ENCODE results near the gene BTF3L4. TPM values are rescaled to one million over a fixed set of nuclear protein-coding genes. Genes with fewer than 3 reads are reported as not detected.

Gene BTF3L4
- total RNA-seq, 3 donors from 2014 or later (not counting 1 experiment from before 2014, with no cell fraction given) = 24.2 to 25.3 (median 25.2) TPM

- 55% methylated on average over 5 of the region's 5 CpGs for WGBS (ENCODE audit: insufficient coverage)
- H3K27me3 ChIP-seq (ENCODE audit: control insufficient read depth, insufficient read depth, low read length) = no peaks in the 10 kb centered on the region
- no peak overlapping the region for H3K27ac ChIP-seq (ENCODE audit: low read length)
- no peak for TF ChIP-seq CTCF (IDR thresholded peaks at IDR 0.05)
- peak in 1 of 2 donors; percentile 13 for DNase-seq
- H3K4me1 ChIP-seq (ENCODE audit: control insufficient read depth, insufficient read depth, low read length) = peaks cover 21% of the 10 kb centered on the region
- H3K9me3 ChIP-seq (ENCODE audit: control insufficient read depth, insufficient read depth, low read length) = no peaks in the 10 kb centered on the region
- H3K9me3 Mint-ChIP-seq = no peaks in the 10 kb centered on the region
- peak overlapping the region; percentile 92 for H3K4me3 Mint-ChIP-seq
- peak overlapping the region; percentile 83 for H3K4me3 ChIP-seq (ENCODE audit: low read length)
- ATAC-seq = no peak
- peaks cover 2% of the 10 kb centered on the region for H3K36me3 ChIP-seq (ENCODE audit: control insufficient read depth, insufficient read depth, low read length)
- H3K4me1 Mint-ChIP-seq = peaks cover 31 to 40% of the 10 kb centered on the region in 2 donors
- peak overlapping the region; percentile 92 to 94 for H3K27ac Mint-ChIP-seq
- H3K36me3 Mint-ChIP-seq = no peaks in the 10 kb centered on the region
- no peaks in the 10 kb centered on the region for H3K27me3 Mint-ChIP-seq (ENCODE audit: low read depth in 2 of 2)
- intact Hi-C loops (cut with micrococcal nuclease) = loop anchor here (5.0 kb wide), 1 partner anchor 335 kb away; the partner anchor contains the start of gene CC2D1B
Observed at GRCh38 chr1:52032124-52032784, 23.8 kb upstream of the BTF3L4 start.

- intact Hi-C loops (cut with micrococcal nuclease) = loop anchor here (1.0 to 5.0 kb wide), 2 partner anchors 24 to 335 kb away; partner anchors contain the start of genes BTF3L4 and CC2D1B
Observed at GRCh38 chr1:52032785-52033131, 23.3 kb upstream of the BTF3L4 start.

GRCh38 chr1:52033190-52034049, 22.7 kb upstream of the BTF3L4 start, which contains the start of gene KTI12:
TSS of gene KTI12 (minus strand) at chr1:52033810. CDS start at chr1:52033761, 49 bp downstream.
- H3K27me3 Mint-ChIP-seq (ENCODE audit: low read depth in 2 of 2) = no peaks in the 10 kb centered on the region
- peaks cover 21% of the 10 kb centered on the region for H3K4me1 ChIP-seq (ENCODE audit: control insufficient read depth, insufficient read depth, low read length)
- no peaks in the 10 kb centered on the region for H3K9me3 Mint-ChIP-seq
- no peaks in the 10 kb centered on the region for H3K36me3 Mint-ChIP-seq
- DNase-seq (peak; percentile 79 to 96), ATAC-seq (peak; percentile 91 to 94 (median 94))
- H3K27me3 ChIP-seq (ENCODE audit: control insufficient read depth, insufficient read depth, low read length) = no peaks in the 10 kb centered on the region
- H3K4me3 ChIP-seq (ENCODE audit: low read length) = peak within 1 kb of the TSS; percentile 83
- peak within 1 kb of the TSS; percentile 95 for H3K27ac ChIP-seq (ENCODE audit: low read length)
- H3K4me3 Mint-ChIP-seq = peak within 1 kb of the TSS; percentile 92
- H3K27ac Mint-ChIP-seq = peak within 1 kb of the TSS; percentile 92 to 94
- no peaks in the 10 kb centered on the region for H3K9me3 ChIP-seq (ENCODE audit: control insufficient read depth, insufficient read depth, low read length)
- peaks cover 2% of the 10 kb centered on the region for H3K36me3 ChIP-seq (ENCODE audit: control insufficient read depth, insufficient read depth, low read length)
- no peak for TF ChIP-seq CTCF (IDR thresholded peaks at IDR 0.05)
- intact Hi-C loops (cut with micrococcal nuclease) = loop anchor here (1.0 to 5.0 kb wide), 2 partner anchors 23 to 334 kb away; partner anchors contain the start of genes BTF3L4 and CC2D1B
- WGBS (ENCODE audit: insufficient coverage) = under 1% methylated on average over 77 of the region's 78 CpGs
- peaks cover 31 to 40% of the 10 kb centered on the region in 2 donors for H3K4me1 Mint-ChIP-seq

More at GRCh38 chr1:52032785-52033131, 23.3 kb upstream of the BTF3L4 start:
- 9% methylated on average over 24 of the region's 24 CpGs for WGBS (ENCODE audit: insufficient coverage)
- ATAC-seq = no peak
- H3K36me3 ChIP-seq (ENCODE audit: control insufficient read depth, insufficient read depth, low read length) = peaks cover 2% of the 10 kb centered on the region
- Mint-ChIP-seq H3K9me3 (no peaks in the 10 kb centered on the region), H3K4me3 (peak overlapping the region; percentile 92), H3K27ac (peak overlapping the region; percentile 92 to 94), H3K36me3 (no peaks in the 10 kb centered on the region), H3K4me1 (peaks cover 31 to 40% of the 10 kb centered on the region in 2 donors), H3K27me3 (ENCODE audit: low read depth in 2 of 2) (no peaks in the 10 kb centered on the region)
- no peaks in the 10 kb centered on the region for H3K9me3 ChIP-seq (ENCODE audit: control insufficient read depth, insufficient read depth, low read length)
- H3K27ac ChIP-seq (ENCODE audit: low read length) = peak overlapping the region; percentile 95
- H3K4me1 ChIP-seq (ENCODE audit: control insufficient read depth, insufficient read depth, low read length) = peaks cover 21% of the 10 kb centered on the region
- DNase-seq = peak in 1 of 2 donors; percentile 33
- TF ChIP-seq CTCF (IDR thresholded peaks at IDR 0.05) = no peak
- no peaks in the 10 kb centered on the region for H3K27me3 ChIP-seq (ENCODE audit: control insufficient read depth, insufficient read depth, low read length)
- H3K4me3 ChIP-seq (ENCODE audit: low read length) = peak overlapping the region; percentile 83

Measured in natural killer cell (primary cell).